OCI-LY3 (cell line): ENCODE results near the gene ZEB1.

Experiments
- H2AFZ ChIP-seq: fragments of 200-600, 300-600 bp; shearing (Covaris generic); 2 replicates; pipeline ENCODE4 v1.6.0; 2014; ENCODE audit warnings: antibody characterized with exemption, low read depth, low read length
- H3K27ac ChIP-seq: fragments of 200-600, 300-600 bp; sonication (generic); 2 replicates; pipeline ENCODE4 v1.5.1; 2014; ENCODE audit warnings: mild to moderate bottlenecking, low read length, moderate library complexity, mixed read lengths
- H3K27me3 ChIP-seq: fragments of 200-600, 300-600 bp; sonication (generic); 2 replicates; pipeline ENCODE4 v1.6.1; 2014; ENCODE audit warnings: low read depth, low read length, mixed read lengths
- H3K36me3 ChIP-seq: fragments of 200-600, 300-600 bp; sonication (generic); replicated peaks from 2 replicates; pipeline ENCODE3; 2014; ENCODE audit warnings: low read depth, low read length, mixed read lengths
- H3K4me1 ChIP-seq: fragments of 300-600, 200-600 bp; sonication (generic); 2 replicates; pipeline ENCODE4 v1.6.1; 2014; ENCODE audit warnings: low read length, mixed read lengths
- H3K4me2 ChIP-seq: fragments of 200-600, 300-600 bp; sonication (generic); 2 replicates; pipeline ENCODE4 v1.6.1; 2014; ENCODE audit warnings: low read length, mixed read lengths
- H3K4me3 ChIP-seq: fragments of 300-600, 200-600 bp; sonication (generic); 2 replicates; pipeline ENCODE4 v1.5.1; 2014; ENCODE audit warnings: antibody characterized with exemption, mild to moderate bottlenecking, low read length, moderate library complexity
- H3K79me2 ChIP-seq: fragments of 300-600, 200-600 bp; shearing (Covaris generic); 2 replicates; pipeline ENCODE4 v1.6.1; 2014; ENCODE audit warnings: mild to moderate bottlenecking, low read length, mixed read lengths
- H3K9ac ChIP-seq: fragments of 300-600, 200-600 bp; shearing (Covaris generic); 2 replicates; pipeline ENCODE4 v1.6.0; 2014; ENCODE audit warnings: mild to moderate bottlenecking, low read length, moderate library complexity
- H3K9me3 ChIP-seq: fragments of 200-600, 300-600 bp; shearing (Covaris generic); 2 replicates; pipeline ENCODE4 v1.6.1; 2014; ENCODE audit warnings: low read length, mixed read lengths; ENCODE audit not compliant: insufficient read depth
- H4K20me1 ChIP-seq: fragments of 200-600, 300-600 bp; sonication (generic); 2 replicates; pipeline ENCODE4 v1.6.1; 2016; ENCODE audit warnings: low read length, mixed read lengths; ENCODE audit not compliant: insufficient read depth
- CTCF ChIP-seq: fragments of 200-600, 300-600 bp; sonication (generic); IDR thresholded peaks from 2 replicates; pipeline ENCODE4 v1.5.1; 2014; ENCODE audit warnings: antibody characterized with exemption, low read length, low read depth
- EZH2phosphoT487 ChIP-seq: fragments of 200-600 bp; shearing (Covaris generic); IDR thresholded peaks from 2 replicates; pipeline ENCODE4 v1.6.1; 2018; ENCODE audit warnings: antibody characterized with exemption, mixed run types, low read depth

The ZEB1 gene

GRCh38 chr10:31346953-31347352, 27.9 kb downstream of the ZEB1 start:
- no peaks in the 10 kb centered on the region for H3K27me3 ChIP-seq
- H3K4me3 ChIP-seq, result no peak overlapping the region
- peak overlapping the region; percentile 14; the same call in 1 of the 2 replicates for H3K4me2 ChIP-seq
- H2AFZ ChIP-seq, result no peak overlapping the region
- H3K4me1 ChIP-seq, result peaks cover 72% of the 10 kb centered on the region
- peaks cover 100% of the 10 kb centered on the region for H3K79me2 ChIP-seq
- peaks cover 94% of the 10 kb centered on the region for H4K20me1 ChIP-seq
- TF ChIP-seq CTCF (no peak), EZH2phosphoT487 (no peak)
- no peaks in the 10 kb centered on the region for H3K36me3 ChIP-seq
- H3K27ac ChIP-seq, result no peak overlapping the region
- no peak overlapping the region for H3K9ac ChIP-seq
- no peaks in the 10 kb centered on the region for H3K9me3 ChIP-seq

GRCh38 chr10:31347705-31348104, 28.7 kb downstream of the ZEB1 start:
- Histone ChIP-seq H3K79me2 (peaks cover 100% of the 10 kb centered on the region), H3K27me3 (no peaks in the 10 kb centered on the region), H3K9me3 (no peaks in the 10 kb centered on the region), H3K4me1 (peaks cover 72% of the 10 kb centered on the region), H3K36me3 (no peaks in the 10 kb centered on the region), H3K27ac (no peak overlapping the region), H4K20me1 (peaks cover 94% of the 10 kb centered on the region), H3K4me2 (peak overlapping the region; percentile 47), H3K4me3 (peak overlapping the region; percentile 30), H3K9ac (no peak overlapping the region), H2AFZ (no peak overlapping the region)
- TF ChIP-seq EZH2phosphoT487 (no peak), CTCF (no peak)

DNA sequence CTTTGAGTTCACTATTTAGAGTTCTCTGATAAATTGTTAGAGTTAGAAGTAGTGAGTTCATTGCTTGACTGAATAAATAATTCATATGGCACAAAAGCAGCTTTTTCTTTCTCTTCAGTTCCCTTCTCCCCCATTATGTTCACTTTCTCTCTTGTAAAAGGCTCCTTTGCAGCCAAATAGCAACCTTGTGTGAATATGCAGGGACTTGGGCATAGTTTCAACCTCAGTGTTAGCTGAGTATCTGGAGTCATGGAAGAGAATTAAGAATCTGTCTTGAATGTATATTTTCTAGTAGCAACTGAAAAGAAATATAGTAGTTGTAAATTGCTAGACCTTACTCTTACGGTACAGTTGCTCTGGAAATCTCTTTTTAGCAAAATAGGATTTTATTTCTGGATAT, 31.9 kb downstream of the ZEB1 start:
- peaks cover 100% of the 10 kb centered on the region for H3K79me2 ChIP-seq

More for the DNA sequence above, 31.9 kb downstream of the ZEB1 start:
- Histone ChIP-seq H4K20me1 (peaks cover 96% of the 10 kb centered on the region), H3K9ac (no peak overlapping the region), H3K4me3 (no peak overlapping the region), H3K9me3 (no peaks in the 10 kb centered on the region), H3K4me1 (peaks cover 69% of the 10 kb centered on the region), H3K27ac (no peak overlapping the region), H3K4me2 (no peak overlapping the region), H3K27me3 (no peaks in the 10 kb centered on the region), H2AFZ (no peak overlapping the region), H3K36me3 (no peaks in the 10 kb centered on the region)
- TF ChIP-seq EZH2phosphoT487 (no peak), CTCF (no peak)
